ENCODE data around the gene INAVA. TPM values are rescaled to one million over a fixed set of nuclear protein-coding genes. Genes with fewer than 3 reads are reported as not detected.
A peak's percentile ranks its signal among the peaks of the same experiment; 100 is the strongest.

The INAVA gene
- polyA plus RNA-seq, 2 of the 4 experiments (the other 2 are of a cell fraction), result 40.0 to 43.7 TPM

DNA sequence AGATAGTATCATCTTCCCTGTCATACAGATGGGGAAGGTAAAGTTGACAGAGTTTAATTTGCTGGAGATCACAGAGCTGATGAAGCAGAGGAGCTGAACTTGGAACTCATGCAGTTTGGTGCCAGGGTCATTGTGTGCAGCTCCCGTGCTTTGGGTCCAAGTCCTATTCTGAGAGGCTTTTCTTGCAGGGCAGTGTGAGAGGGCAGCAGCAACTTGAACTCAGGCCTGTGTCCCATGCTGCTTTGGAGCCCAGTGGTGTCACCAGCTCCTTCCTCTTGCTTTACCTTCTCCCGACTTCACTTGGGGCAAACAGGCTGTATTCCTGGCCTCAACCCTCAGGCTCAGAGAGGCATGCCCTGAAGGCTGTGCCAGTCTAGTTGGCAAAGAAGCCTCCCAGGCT is 24.7 kb downstream of the INAVA start (continued):
- TF ChIP-seq PBX3 (IDR thresholded peaks at IDR 0.05), result no peak

- 89% methylated on average over 9 of the region's 9 CpGs for WGBS (ENCODE audit: missing lambda C conversion rate)
- H3K27ac ChIP-seq, result no peak overlapping the region
- no peak overlapping the region for H3K4me2 ChIP-seq
- no peaks in the 10 kb centered on the region for H3K9me3 ChIP-seq
- H3K4me3 ChIP-seq, result no peak overlapping the region
- POLR2A ChIA-PET, result no interaction called here
- peaks cover 18% of the 10 kb centered on the region; the same call in 2 of the 3 replicates for H3K4me1 ChIP-seq
- TF ChIP-seq PHF8 (IDR thresholded peaks at IDR 0.05; ENCODE audit: borderline replicate concordance, low read depth) (no peak), ESRRA (IDR thresholded peaks at IDR 0.05; ENCODE audit: borderline replicate concordance, low read length) (no peak), NR3C1 (IDR thresholded peaks at IDR 0.05) (no peak), EP300 (IDR thresholded peaks at IDR 0.05) (no peak), PBX3 (IDR thresholded peaks at IDR 0.05) (no peak), RCOR1 (IDR thresholded peaks at IDR 0.05; ENCODE audit: low read depth, low read length) (no peak)
- ATAC-seq, result no peak
- DNase-seq (ENCODE audit: low read depth in 1 of 2, low spot score in 1 of 2), result no peak
- no peak for FAIRE-seq
- CTCF ChIA-PET, result interaction anchor here (0.7 to 1.9 kb wide), 4 partner anchors 21 to 62 kb away, joined by 3 to 8 read pairs (median 4); no protein-coding TSS in a partner anchor
Observed at GRCh38 chr1:200921571-200922110, 26.9 kb downstream of the INAVA start.

- no peak for FAIRE-seq
- H3K27ac ChIP-seq, result peak overlapping the region in 1 of 2 experiments; percentile 30; a peak in 2 of 6 replicates
- ATAC-seq, result no peak
- no peak overlapping the region for H3K4me2 ChIP-seq
- peaks cover 11% of the 10 kb centered on the region; the same call in 2 of the 3 replicates for H3K4me1 ChIP-seq
- ChIA-PET CTCF (interaction anchor here (1.6 to 1.9 kb wide), 2 partner anchors 31 to 49 kb away, joined by 4 to 5 read pairs; no protein-coding TSS in a partner anchor), POLR2A (no interaction called here)
- no peaks in the 10 kb centered on the region for H3K9me3 ChIP-seq
- WGBS (ENCODE audit: missing lambda C conversion rate), result 100% methylated on average over 1 of the region's 2 CpGs
- H3K4me3 ChIP-seq, result no peak overlapping the region
- TF ChIP-seq RARB (CRISPR knock-in tag; IDR thresholded peaks at IDR 0.05) (no peak), BHLHE40 (IDR thresholded peaks at IDR 0.05; ENCODE audit: low read depth, low read length) (no peak), EHF (CRISPR knock-in tag; IDR thresholded peaks at IDR 0.05) (no peak), ZSCAN20 (CRISPR knock-in tag; IDR thresholded peaks at IDR 0.05) (no peak), PBX3 (IDR thresholded peaks at IDR 0.05) (no peak), ATOH8 (CRISPR knock-in tag; IDR thresholded peaks at IDR 0.05; ENCODE audit: low read depth) (no peak), SREBF2 (IDR thresholded peaks at IDR 0.05) (no peak), CTCF (IDR thresholded peaks at IDR 0.05) (no peak), RNF2 (IDR thresholded peaks at IDR 0.05; ENCODE audit: borderline replicate concordance, low read depth) (no peak), MYC (IDR thresholded peaks at IDR 0.05; ENCODE audit: borderline replicate concordance, low read length) (no peak), KDM1A (IDR thresholded peaks at IDR 0.05; ENCODE audit: low read depth) (no peak)
- no peak for DNase-seq (ENCODE audit: low read depth in 1 of 2, low spot score in 1 of 2)
Observed at GRCh38 chr1:200922406-200922805, 27.7 kb downstream of the INAVA start.
